Natural killer cell treated with Interleukin-12 subunit alpha and Interleukin-12 subunit beta and Interleukin-15 and Interleukin-18, amount 100 ng/mL, for 72 hours (primary cell): ENCODE measurements around the gene HTRA3. TPM values are rescaled to one million over a fixed set of nuclear protein-coding genes. Genes with fewer than 3 reads are reported as not detected.

ENCODE experiments used
- ATAC-seq, 2 donors: fragments of 150-1000 bp; cut with Tn5 transposase in 1 of 2; sonication (Bioruptor Pico), chemical (Tn5 transposase) in 1 of 2; 2 replicates each; pipeline ENCODE4 v1.10.0; 2021
- DNase-seq: peaks from one replicate; pipeline ENCODE4 v3.0.0; 2022; ENCODE audit warnings: low spot score
- H3K27ac Mint-ChIP-seq, 2 donors: 1 replicate in 1 of 2; 2 replicates in 1 of 2; pipeline ENCODE4 v1.8.0; 2022; ENCODE audit warnings: mixed read lengths in 2 of 2, mild to moderate bottlenecking in 1 of 2, moderate library complexity in 1 of 2
- H3K27me3 Mint-ChIP-seq, 2 donors: 1 replicate in 1 of 2; 2 replicates in 1 of 2; pipeline ENCODE4 v1.8.0; 2022; ENCODE audit warnings: mixed read lengths in 2 of 2
- H3K36me3 Mint-ChIP-seq: one replicate; pipeline ENCODE4 v1.8.0; 2022; ENCODE audit warnings: mixed read lengths
- H3K4me1 Mint-ChIP-seq, 2 donors: 1 replicate in 1 of 2; 2 replicates in 1 of 2; pipeline ENCODE4 v1.8.0; 2022; ENCODE audit warnings: low read depth in 2 of 2, mixed read lengths in 2 of 2, mild to moderate bottlenecking in 1 of 2
- H3K4me3 Mint-ChIP-seq: one replicate; pipeline ENCODE4 v1.8.0; 2022; ENCODE audit warnings: mixed read lengths
- H3K9me3 Mint-ChIP-seq: 2 replicates; pipeline ENCODE4 v1.8.0; 2022; ENCODE audit warnings: mixed read lengths
- total RNA-seq, 2 donors: library from RNA; stranded (reverse); gene quantifications; one replicate each; pipeline ENCODE4 v1.2.3, GENCODE V29; 2022

The HTRA3 gene
- total RNA-seq, 2 donors from 2014 or later = not detected

DNA sequence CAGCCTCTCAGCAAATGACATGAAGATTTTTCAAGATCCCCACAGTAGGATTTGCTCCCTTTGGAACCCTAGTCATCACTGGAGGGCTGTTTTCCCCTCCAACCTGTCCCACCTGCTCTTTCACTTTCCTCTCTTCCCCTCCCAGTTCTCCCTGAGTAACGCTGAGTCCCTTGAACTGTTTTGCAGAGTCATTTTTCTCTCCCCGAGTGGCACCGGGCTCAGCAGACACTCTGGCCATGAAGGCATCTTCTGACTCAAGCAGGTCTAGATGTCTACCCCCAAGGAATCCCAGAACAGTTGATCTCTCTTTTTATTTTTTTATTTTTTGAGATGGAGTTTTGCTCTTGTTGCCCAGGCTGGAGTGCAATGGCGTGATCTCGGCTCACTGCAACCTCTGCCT is 52.2 kb downstream of the HTRA3 start:
- H3K4me3 Mint-ChIP-seq = no peak overlapping the region
- no peaks in the 10 kb centered on the region for H3K9me3 Mint-ChIP-seq
- no peak overlapping the region for H3K27ac Mint-ChIP-seq
- DNase-seq (no peak), ATAC-seq (no peak)
- no peaks in the 10 kb centered on the region for H3K27me3 Mint-ChIP-seq
- no peaks in the 10 kb centered on the region for H3K36me3 Mint-ChIP-seq
- H3K4me1 Mint-ChIP-seq = no peaks in the 10 kb centered on the region

GRCh38 chr4:8322794-8323704 is 53.5 kb downstream of the HTRA3 start:
- Mint-ChIP-seq H3K36me3 (no peaks in the 10 kb centered on the region), H3K9me3 (no peaks in the 10 kb centered on the region), H3K27ac (no peak overlapping the region), H3K4me1 (no peaks in the 10 kb centered on the region), H3K27me3 (no peaks in the 10 kb centered on the region), H3K4me3 (no peak overlapping the region)
- ATAC-seq (no peak), DNase-seq (peak; percentile 54)

DNA sequence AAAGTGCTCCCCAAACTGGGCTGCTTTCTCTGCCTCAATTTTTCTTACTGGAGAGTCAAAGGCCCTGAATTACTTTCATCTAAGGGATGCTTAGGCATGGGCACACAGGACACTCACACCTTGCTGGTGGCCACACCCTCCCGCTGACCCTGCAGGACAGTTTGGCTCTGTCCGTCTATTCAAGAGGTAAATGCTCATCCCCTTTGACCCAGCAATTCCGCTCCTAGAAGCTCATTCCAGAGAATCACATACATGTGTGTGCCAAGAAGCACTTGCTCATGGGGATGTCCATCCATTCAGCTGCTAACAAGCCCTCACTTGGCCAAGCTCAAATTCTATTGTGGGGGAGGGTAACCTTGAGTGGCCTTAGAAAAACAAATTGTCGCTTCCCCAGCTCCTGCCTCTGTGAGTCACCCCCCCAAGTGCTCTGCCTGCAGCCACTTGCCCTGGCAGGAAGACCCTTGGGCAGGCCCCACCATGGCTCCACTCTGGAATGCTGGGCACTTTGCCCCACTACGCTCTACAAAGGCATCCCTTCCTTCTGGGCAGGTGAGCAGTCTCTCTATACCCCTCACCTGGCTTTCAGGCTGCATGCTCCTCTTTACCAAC is 54.5 kb downstream of the HTRA3 start:
- Mint-ChIP-seq H3K9me3 (no peaks in the 10 kb centered on the region), H3K27ac (no peak overlapping the region), H3K27me3 (no peaks in the 10 kb centered on the region), H3K4me1 (no peaks in the 10 kb centered on the region), H3K36me3 (no peaks in the 10 kb centered on the region), H3K4me3 (no peak overlapping the region)
- ATAC-seq = peak in 1 of 2 donors; percentile 43
- no peak for DNase-seq

DNA sequence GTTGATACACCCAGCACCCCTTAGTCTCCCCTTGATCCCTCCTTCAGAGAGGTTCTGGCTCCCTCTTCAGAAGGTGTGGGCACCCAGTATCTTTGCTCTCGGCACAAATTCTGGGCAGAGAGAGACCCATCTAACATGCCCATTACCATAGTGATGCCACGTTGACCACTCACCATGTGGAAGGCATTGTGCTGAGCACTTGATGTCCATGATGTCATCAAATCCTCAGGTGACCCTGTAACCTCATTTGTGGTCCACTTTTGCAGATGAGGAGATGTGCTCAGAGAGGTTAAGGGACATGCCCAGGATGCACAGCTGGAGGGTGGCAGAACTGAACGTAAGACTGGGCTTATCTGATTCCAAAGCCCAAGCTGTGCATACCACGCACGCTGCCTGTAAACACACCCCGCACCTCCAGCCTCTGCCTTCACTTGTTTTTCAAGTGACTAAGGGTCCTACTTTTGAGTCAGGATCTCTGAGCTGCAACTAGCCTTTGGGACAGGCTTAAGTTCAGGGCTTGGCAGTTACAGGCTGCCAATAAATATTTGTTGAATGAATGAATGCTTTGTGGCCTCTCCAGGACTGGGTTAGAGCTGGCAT is 55.2 kb downstream of the HTRA3 start:
- H3K4me1 Mint-ChIP-seq = no peaks in the 10 kb centered on the region
- H3K4me3 Mint-ChIP-seq = no peak overlapping the region
- H3K27me3 Mint-ChIP-seq = no peaks in the 10 kb centered on the region
- no peak for ATAC-seq
- no peak for DNase-seq
- H3K9me3 Mint-ChIP-seq = no peaks in the 10 kb centered on the region
- H3K36me3 Mint-ChIP-seq = no peaks in the 10 kb centered on the region
- no peak overlapping the region for H3K27ac Mint-ChIP-seq

- no peak overlapping the region for H3K27ac Mint-ChIP-seq
Observed at GRCh38 chr4:8325291-8325973, 55.9 kb downstream of the HTRA3 start.

GRCh38 chr4:8326206-8326605 is 56.7 kb downstream of the HTRA3 start:
- no peaks in the 10 kb centered on the region for H3K4me1 Mint-ChIP-seq
- no peaks in the 10 kb centered on the region for H3K36me3 Mint-ChIP-seq
- no peak for DNase-seq
- ATAC-seq = no peak
- H3K27me3 Mint-ChIP-seq = no peaks in the 10 kb centered on the region
- H3K9me3 Mint-ChIP-seq = no peaks in the 10 kb centered on the region
- H3K27ac Mint-ChIP-seq = no peak overlapping the region
- no peak overlapping the region for H3K4me3 Mint-ChIP-seq

More at GRCh38 chr4:8325291-8325973, 55.9 kb downstream of the HTRA3 start:
- ATAC-seq = no peak
- DNase-seq = peak; percentile 25
- Mint-ChIP-seq H3K4me1 (no peaks in the 10 kb centered on the region), H3K4me3 (no peak overlapping the region), H3K36me3 (no peaks in the 10 kb centered on the region), H3K27me3 (no peaks in the 10 kb centered on the region), H3K9me3 (no peaks in the 10 kb centered on the region)

- H3K4me1 Mint-ChIP-seq = no peaks in the 10 kb centered on the region
- no peak overlapping the region for H3K4me3 Mint-ChIP-seq
- H3K27me3 Mint-ChIP-seq = no peaks in the 10 kb centered on the region
- H3K27ac Mint-ChIP-seq = no peak overlapping the region
- H3K36me3 Mint-ChIP-seq = no peaks in the 10 kb centered on the region
- DNase-seq (peak; percentile 38), ATAC-seq (peak in 1 of 2 donors; percentile 2)
- no peaks in the 10 kb centered on the region for H3K9me3 Mint-ChIP-seq
Observed at GRCh38 chr4:8328456-8328855, 58.9 kb downstream of the HTRA3 start.

GRCh38 chr4:8328866-8329559 is 59.5 kb downstream of the HTRA3 start:
- H3K27ac Mint-ChIP-seq = no peak overlapping the region
- no peak overlapping the region for H3K4me3 Mint-ChIP-seq
- H3K4me1 Mint-ChIP-seq = no peaks in the 10 kb centered on the region
- H3K9me3 Mint-ChIP-seq = no peaks in the 10 kb centered on the region
- H3K27me3 Mint-ChIP-seq = no peaks in the 10 kb centered on the region
- ATAC-seq = peak; percentile 4 to 13
- no peaks in the 10 kb centered on the region for H3K36me3 Mint-ChIP-seq
- DNase-seq = peak; percentile 32

- Mint-ChIP-seq H3K4me3 (no peak overlapping the region), H3K4me1 (no peaks in the 10 kb centered on the region), H3K9me3 (no peaks in the 10 kb centered on the region), H3K27ac (no peak overlapping the region), H3K27me3 (no peaks in the 10 kb centered on the region), H3K36me3 (no peaks in the 10 kb centered on the region)
- ATAC-seq = no peak
- peak; percentile 38 for DNase-seq
Observed at GRCh38 chr4:8329560-8329858, 60.0 kb downstream of the HTRA3 start.

DNA sequence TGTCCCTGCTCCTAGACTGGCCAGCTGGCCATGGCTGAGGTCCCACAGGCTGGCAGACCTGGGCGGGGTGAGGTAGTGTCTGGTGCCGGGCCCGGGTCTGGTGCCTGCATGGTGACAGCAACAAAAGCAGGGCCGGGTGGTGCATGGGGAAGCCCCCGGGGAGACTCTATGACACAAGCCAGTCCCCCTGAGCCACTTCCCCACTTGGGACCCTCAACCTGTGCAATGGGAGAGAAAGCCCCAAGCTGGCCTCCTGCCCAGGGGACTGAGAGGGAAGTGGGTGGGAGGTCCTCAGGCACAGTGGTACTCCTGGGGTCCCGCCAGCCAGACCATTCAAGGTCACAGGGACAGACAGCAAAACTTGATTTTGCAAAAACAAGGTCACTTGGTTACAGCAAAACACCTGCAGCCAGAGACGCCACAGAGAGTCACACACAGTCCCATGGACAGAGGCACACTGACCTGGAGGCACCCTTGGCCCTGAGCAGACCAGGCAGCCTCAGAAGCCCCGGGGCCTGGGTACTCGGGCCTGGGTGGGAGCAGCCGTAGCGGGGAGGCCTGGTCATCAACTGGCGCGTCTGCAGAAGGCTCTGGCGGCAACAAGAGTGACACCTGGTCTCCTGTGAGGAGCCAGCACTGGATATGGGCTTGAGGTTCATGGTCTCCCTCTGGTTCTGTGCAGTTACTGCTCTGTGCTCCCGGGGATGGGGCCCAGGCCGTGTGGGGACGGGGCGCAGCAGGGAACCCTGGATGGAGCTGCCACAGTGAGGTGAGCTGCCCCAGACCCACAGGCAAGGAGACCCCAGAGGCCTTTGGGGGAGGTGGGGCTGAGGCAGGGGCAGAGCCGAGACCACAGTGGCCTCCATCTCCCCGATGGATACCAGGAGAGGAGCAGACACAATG is 60.6 kb downstream of the HTRA3 start:
- Mint-ChIP-seq H3K4me1 (no peaks in the 10 kb centered on the region), H3K9me3 (no peaks in the 10 kb centered on the region), H3K4me3 (no peak overlapping the region), H3K27ac (no peak overlapping the region), H3K36me3 (no peaks in the 10 kb centered on the region), H3K27me3 (no peaks in the 10 kb centered on the region)
- ATAC-seq (no peak), DNase-seq (no peak)

DNA sequence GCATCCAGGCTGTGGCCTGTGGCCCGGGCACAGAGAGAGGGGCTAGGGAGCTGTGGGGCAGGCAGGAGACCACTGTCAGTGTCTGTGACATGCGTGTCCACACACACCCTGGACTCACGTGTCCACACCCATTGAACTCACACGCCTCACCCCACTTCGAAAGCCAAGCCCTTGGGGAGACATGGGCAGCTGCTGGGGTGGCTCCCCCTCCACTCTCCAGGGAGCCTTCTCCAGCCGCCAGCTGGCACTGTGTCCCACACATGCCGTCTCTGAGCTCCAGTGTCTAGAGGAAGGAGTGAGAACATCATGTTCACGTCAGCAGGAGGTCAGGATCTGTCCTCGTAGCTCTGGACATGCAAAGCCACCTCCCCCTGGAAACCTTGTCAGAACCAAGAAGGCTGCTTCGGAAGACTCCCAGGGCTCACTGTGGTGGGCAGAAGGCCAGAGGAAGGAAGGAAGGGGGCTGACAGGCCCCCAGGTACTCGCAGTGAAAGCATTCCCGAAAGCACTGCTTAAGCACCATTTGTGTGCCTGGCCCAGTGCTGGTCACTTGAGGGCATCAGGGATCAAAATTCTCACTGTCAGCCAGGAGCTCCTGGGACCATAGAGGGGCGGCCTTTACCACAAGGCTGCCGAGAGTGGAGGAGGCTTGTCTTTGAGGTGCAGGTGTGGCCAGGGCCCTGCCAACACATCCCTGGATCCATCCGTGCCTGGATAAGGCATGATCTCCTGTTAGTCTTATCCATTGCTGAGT is 61.4 kb downstream of the HTRA3 start:
- H3K4me3 Mint-ChIP-seq = no peak overlapping the region
- ATAC-seq = no peak
- H3K9me3 Mint-ChIP-seq = peaks cover 2% of the 10 kb centered on the region
- H3K27ac Mint-ChIP-seq = no peak overlapping the region
- H3K36me3 Mint-ChIP-seq = peaks cover 4% of the 10 kb centered on the region
- DNase-seq = no peak
- H3K27me3 Mint-ChIP-seq = peaks cover 0 to 4% of the 10 kb centered on the region in 2 donors
- no peaks in the 10 kb centered on the region for H3K4me1 Mint-ChIP-seq

DNA sequence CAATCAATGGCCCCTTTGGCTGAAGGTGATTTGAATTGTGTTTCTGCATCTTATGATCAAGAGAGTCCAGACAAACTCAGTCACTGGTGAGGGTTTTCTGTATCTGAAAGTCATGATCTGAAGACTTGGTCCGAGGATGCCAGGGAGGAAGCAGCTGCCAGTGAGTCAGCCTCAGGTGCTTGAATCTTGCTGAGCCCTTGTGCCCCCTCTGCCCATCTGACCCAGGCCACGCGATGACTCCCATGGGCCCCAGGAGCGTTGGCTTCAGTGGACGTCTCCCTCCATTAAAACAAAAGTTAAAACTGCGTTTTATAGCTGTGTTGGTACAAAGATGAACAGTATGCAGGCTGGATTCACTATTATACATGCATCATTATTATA is 62.0 kb downstream of the HTRA3 start:
- Mint-ChIP-seq H3K4me1 (no peaks in the 10 kb centered on the region), H3K9me3 (peaks cover 3% of the 10 kb centered on the region), H3K27ac (no peak overlapping the region), H3K36me3 (peaks cover 5% of the 10 kb centered on the region), H3K27me3 (peaks cover 0 to 8% of the 10 kb centered on the region in 2 donors), H3K4me3 (no peak overlapping the region)
- DNase-seq (no peak), ATAC-seq (no peak)
